SH-SY5Y (cell line): ENCODE data around the gene RIMS1.

Experiments used
- GATA2 ChIP-seq: IDR thresholded peaks from 2 replicates; pipeline ENCODE4 v1.6.1; 2011; ENCODE audit warnings: mild to moderate bottlenecking, low read depth, low read length
- GATA3 ChIP-seq: IDR thresholded peaks from 2 replicates; pipeline ENCODE4 v1.6.1; 2011; ENCODE audit warnings: low read depth, mild to moderate bottlenecking, low read length, moderate library complexity

GRCh38 chr6:72040111-72040510 lies 153.8 kb downstream of the RIMS1 start:
- TF ChIP-seq GATA2 (no peak), GATA3 (no peak)
